LoVo (cell line): ENCODE data around the gene SPEM1.

Experiments used
- DNase-seq: peaks from one replicate; pipeline ENCODE4 v3.0.0-alpha.2; 2016; ENCODE audit warnings: low spot score

The SPEM1 gene

GRCh38 chr17:7418472-7419152 is 1.5 kb upstream of the SPEM1 start:
- no peak for DNase-seq

- DNase-seq, result no peak
These were observed 1.1 kb downstream of the SPEM1 start for GRCh38 chr17:7421186-7421585.

- DNase-seq, result no peak
These were observed 3.6 kb downstream of the SPEM1 start for GRCh38 chr17:7423679-7424078.

- no peak for DNase-seq
These were observed 5.2 kb downstream of the SPEM1 start, which contains the start of gene SPEM2 for GRCh38 chr17:7425316-7425715. SPEM2 (plus strand) TSS chr17:7425616; CDS start chr17:7425689, 73 bp downstream.

- DNase-seq, result no peak
These were observed 5.6 kb downstream of the SPEM1 start for GRCh38 chr17:7425756-7426155.

- DNase-seq, result no peak
These were observed 6.2 kb downstream of the SPEM1 start for GRCh38 chr17:7426203-7426863.

GRCh38 chr17:7426896-7427489 is 6.9 kb downstream of the SPEM1 start:
- no peak for DNase-seq

- no peak for DNase-seq
These were observed 7.4 kb downstream of the SPEM1 start for GRCh38 chr17:7427549-7427948.

- DNase-seq, result no peak
These were observed 8.4 kb downstream of the SPEM1 start, which contains the start of gene SPEM3 for GRCh38 chr17:7428557-7428956. SPEM3 (plus strand) TSS chr17:7428857; CDS start chr17:7428903, 46 bp downstream.

GRCh38 chr17:7429722-7430121 is 9.6 kb downstream of the SPEM1 start:
- DNase-seq, result no peak

GRCh38 chr17:7431231-7431630 is 11.1 kb downstream of the SPEM1 start:
- no peak for DNase-seq

GRCh38 chr17:7432296-7432695 is 12.2 kb downstream of the SPEM1 start:
- no peak for DNase-seq

GRCh38 chr17:7435676-7436555 is 15.8 kb downstream of the SPEM1 start:
- peak; percentile 27 for DNase-seq

- peak; percentile 75 for DNase-seq
These were observed 16.6 kb downstream of the SPEM1 start for GRCh38 chr17:7436556-7437368.

- DNase-seq, result no peak
These were observed 17.3 kb downstream of the SPEM1 start for GRCh38 chr17:7437369-7437863.

GRCh38 chr17:7437950-7438614 is 18.0 kb downstream of the SPEM1 start:
- DNase-seq, result no peak

- DNase-seq, result no peak
These were observed 18.7 kb downstream of the SPEM1 start for GRCh38 chr17:7438656-7439460.

GRCh38 chr17:7439462-7440112 is 19.5 kb downstream of the SPEM1 start, which contains the start of gene FGF11:
FGF11 (plus strand) TSS chr17:7439512; CDS start chr17:7439621, 109 bp downstream.
- no peak for DNase-seq
